Muscle of leg (tissue), 11 donors: ENCODE measurements around the gene MUC2. TPM values are rescaled to one million over a fixed set of nuclear protein-coding genes. Genes with fewer than 3 reads are reported as not detected.

Source experiments
- DNase-seq: peaks from one replicate; pipeline ENCODE4 v3.0.0; 2013
- H3K27ac ChIP-seq: one replicate; pipeline ENCODE4 v1.5.1; 2013; ENCODE audit warnings: mild to moderate bottlenecking, low read length, control low read depth
- H3K27me3 ChIP-seq: one replicate; pipeline ENCODE4 v1.6.1; 2013; ENCODE audit warnings: low read length; ENCODE audit not compliant: control insufficient read depth, insufficient read depth
- H3K36me3 ChIP-seq: one replicate; pipeline ENCODE4 v1.6.1; 2013; ENCODE audit warnings: low read length; ENCODE audit not compliant: control insufficient read depth, insufficient read depth
- H3K4me1 ChIP-seq: one replicate; pipeline ENCODE4 v1.6.1; 2013; ENCODE audit warnings: low read length; ENCODE audit not compliant: control insufficient read depth, insufficient read depth
- H3K4me3 ChIP-seq: one replicate; pipeline ENCODE4 v1.5.1; 2013; ENCODE audit warnings: low read length, control low read depth
- H3K9me3 ChIP-seq: replicated peaks from 2 replicates; pipeline ENCODE4 v1.6.1; 2013; ENCODE audit warnings: low read depth, low read length; ENCODE audit not compliant: control insufficient read depth
- WGBS: methylation state at CpG from one replicate; pipeline ENCODE4 v1.1.5; 2013; ENCODE audit warnings: missing lambda C conversion rate; ENCODE audit not compliant: insufficient coverage; 5-methylcytosine and 5-hydroxymethylcytosine counted together
- polyA plus RNA-seq, 8 donors: library from polyadenylated mRNA; unstranded; fragments of 120-200 nt; gene quantifications; one replicate each; pipeline versions ENCODE4 v1.2.1 to v1.2.3, GENCODE V29; 2013; ENCODE audit warnings: inconsistent platforms in 1 of 8, low replicate concordance in 1 of 8; ENCODE audit not compliant: insufficient read length in 8 of 8, insufficient read depth in 1 of 8
- total RNA-seq: library from RNA; stranded (reverse); fragments of 120-200 nt; gene quantifications from one replicate; pipeline ENCODE4 v1.2.4, GENCODE V29; 2013

Gene MUC2
- total and polyA plus RNA-seq, 9 donors: 0.01 to 2.2 (median 0.04) TPM; not detected in 3

- no peak overlapping the region for H3K27ac ChIP-seq
- H3K36me3 ChIP-seq: no peaks in the 10 kb centered on the region
- no peaks in the 10 kb centered on the region for H3K4me1 ChIP-seq
- no peak for DNase-seq
- H3K27me3 ChIP-seq: peaks cover 10% of the 10 kb centered on the region
- H3K9me3 ChIP-seq: no peaks in the 10 kb centered on the region
- 82% methylated on average over 19 of the region's 26 CpGs for WGBS
- no peak overlapping the region for H3K4me3 ChIP-seq
Observed at GRCh38 chr11:1042626-1043562, 31.8 kb upstream of the MUC2 start.

- peaks cover 10% of the 10 kb centered on the region for H3K27me3 ChIP-seq
- H3K36me3 ChIP-seq: no peaks in the 10 kb centered on the region
- DNase-seq: no peak
- H3K9me3 ChIP-seq: no peaks in the 10 kb centered on the region
- H3K27ac ChIP-seq: no peak overlapping the region
- H3K4me3 ChIP-seq: no peak overlapping the region
- 79% methylated on average over 18 of the region's 20 CpGs for WGBS
- H3K4me1 ChIP-seq: no peaks in the 10 kb centered on the region
Observed at GRCh38 chr11:1043563-1044096, 31.0 kb upstream of the MUC2 start.

- Histone ChIP-seq H3K27me3 (peaks cover 10% of the 10 kb centered on the region), H3K4me3 (no peak overlapping the region), H3K9me3 (no peaks in the 10 kb centered on the region), H3K27ac (no peak overlapping the region), H3K4me1 (peaks cover 2% of the 10 kb centered on the region), H3K36me3 (no peaks in the 10 kb centered on the region)
- DNase-seq: no peak
- WGBS: 70% methylated on average over 2 of the region's 6 CpGs
Observed at GRCh38 chr11:1044160-1044559, 30.5 kb upstream of the MUC2 start.

DNA sequence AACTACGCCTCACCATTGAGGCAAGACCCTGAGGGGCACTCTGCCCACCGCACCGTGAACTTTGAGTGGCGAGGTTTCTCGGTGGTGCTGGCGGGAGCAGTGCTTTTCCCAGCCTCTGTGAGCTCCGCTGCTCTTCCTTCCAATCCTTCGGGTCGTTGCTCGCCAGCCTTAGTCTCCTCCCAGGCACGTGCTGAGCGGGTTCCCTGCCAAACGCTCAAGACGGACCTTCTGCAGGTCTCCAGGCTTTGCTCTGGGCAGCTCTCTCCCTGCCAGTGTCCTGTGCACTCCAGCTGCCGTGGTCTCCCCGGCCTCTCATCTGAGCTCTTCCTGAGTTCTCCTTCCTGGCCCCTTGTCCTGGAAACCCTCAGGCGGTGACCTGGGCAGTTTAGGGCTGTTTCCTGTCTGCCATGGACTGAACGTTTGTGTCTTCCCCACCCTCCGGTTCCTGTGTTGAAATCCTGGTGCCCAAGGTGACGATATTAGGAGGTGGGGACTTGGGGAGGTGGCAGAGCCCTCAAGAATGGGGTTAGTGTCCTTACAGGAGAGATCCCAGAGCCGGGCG is 27.0 kb upstream of the MUC2 start:
- WGBS: 54% methylated on average over 20 of the region's 22 CpGs

GRCh38 chr11:1048375-1049070 is 26.2 kb upstream of the MUC2 start:
- 64% methylated on average over 16 of the region's 25 CpGs for WGBS
- Histone ChIP-seq H3K36me3 (no peaks in the 10 kb centered on the region), H3K4me1 (peaks cover 20% of the 10 kb centered on the region), H3K9me3 (no peaks in the 10 kb centered on the region), H3K4me3 (no peak overlapping the region), H3K27ac (no peak overlapping the region), H3K27me3 (peaks cover 10% of the 10 kb centered on the region)
- no peak for DNase-seq

More for the DNA sequence above, 27.0 kb upstream of the MUC2 start:
- no peak for DNase-seq
- peaks cover 10% of the 10 kb centered on the region for H3K27me3 ChIP-seq
- H3K36me3 ChIP-seq: no peaks in the 10 kb centered on the region
- peaks cover 16% of the 10 kb centered on the region for H3K4me1 ChIP-seq
- no peaks in the 10 kb centered on the region for H3K9me3 ChIP-seq
- H3K4me3 ChIP-seq: no peak overlapping the region
- H3K27ac ChIP-seq: no peak overlapping the region

DNA sequence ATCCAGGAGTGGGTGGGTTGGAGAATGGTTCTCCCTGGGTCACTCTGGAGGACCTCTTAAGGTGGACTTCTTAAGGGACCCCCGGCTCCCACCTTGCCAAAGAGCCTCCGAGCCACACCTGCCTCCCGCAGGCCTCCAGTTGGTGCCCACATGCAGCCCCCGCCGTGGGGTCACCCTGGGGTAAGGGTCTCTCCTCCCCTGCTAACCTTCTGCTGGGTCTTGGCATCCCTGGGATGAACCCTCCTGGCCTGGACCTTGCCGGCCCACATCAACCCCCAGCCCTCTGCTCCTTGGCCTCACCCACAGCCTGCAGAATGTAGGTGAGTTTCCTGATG is 25.6 kb upstream of the MUC2 start:
- Histone ChIP-seq H3K9me3 (no peaks in the 10 kb centered on the region), H3K4me3 (no peak overlapping the region), H3K4me1 (peaks cover 25% of the 10 kb centered on the region), H3K27me3 (peaks cover 11% of the 10 kb centered on the region), H3K36me3 (no peaks in the 10 kb centered on the region), H3K27ac (no peak overlapping the region)
- DNase-seq: no peak
- WGBS: 75% methylated on average over 3 of the region's 6 CpGs

DNA sequence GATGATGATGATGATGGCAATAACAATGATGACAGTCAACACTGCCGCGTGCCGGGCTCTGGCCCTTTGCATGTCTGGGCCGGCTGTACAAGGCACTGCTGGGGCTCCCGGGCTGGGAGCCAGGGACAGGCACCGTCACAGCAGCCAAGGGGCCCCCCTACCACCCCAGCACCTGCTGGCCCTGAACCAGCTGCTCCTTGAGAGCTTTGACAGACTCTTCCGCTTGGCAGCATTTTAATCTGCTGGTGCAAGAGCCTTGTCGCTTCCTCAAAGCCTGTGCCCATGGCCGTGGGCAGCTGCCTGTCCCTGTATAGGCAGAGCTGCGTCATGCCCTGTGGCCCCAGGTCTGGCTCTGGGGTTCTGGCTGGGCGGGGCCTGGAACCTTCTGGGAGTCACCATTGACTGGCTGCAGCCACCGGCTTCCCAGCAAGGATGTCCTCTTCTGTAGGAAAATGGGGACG is 25.2 kb upstream of the MUC2 start:
- H3K27me3 ChIP-seq: peaks cover 11% of the 10 kb centered on the region
- no peak overlapping the region for H3K27ac ChIP-seq
- no peaks in the 10 kb centered on the region for H3K36me3 ChIP-seq
- WGBS: 62% methylated on average over 12 of the region's 13 CpGs
- no peaks in the 10 kb centered on the region for H3K9me3 ChIP-seq
- peaks cover 29% of the 10 kb centered on the region for H3K4me1 ChIP-seq
- peak; percentile 43 for DNase-seq
- no peak overlapping the region for H3K4me3 ChIP-seq

GRCh38 chr11:1049911-1050580 is 24.6 kb upstream of the MUC2 start:
- peaks cover 11% of the 10 kb centered on the region for H3K27me3 ChIP-seq
- no peak for DNase-seq
- no peaks in the 10 kb centered on the region for H3K36me3 ChIP-seq
- no peak overlapping the region for H3K27ac ChIP-seq
- H3K4me1 ChIP-seq: peaks cover 33% of the 10 kb centered on the region
- no peaks in the 10 kb centered on the region for H3K9me3 ChIP-seq
- no peak overlapping the region for H3K4me3 ChIP-seq
- 77% methylated on average over 15 of the region's 18 CpGs for WGBS

DNA sequence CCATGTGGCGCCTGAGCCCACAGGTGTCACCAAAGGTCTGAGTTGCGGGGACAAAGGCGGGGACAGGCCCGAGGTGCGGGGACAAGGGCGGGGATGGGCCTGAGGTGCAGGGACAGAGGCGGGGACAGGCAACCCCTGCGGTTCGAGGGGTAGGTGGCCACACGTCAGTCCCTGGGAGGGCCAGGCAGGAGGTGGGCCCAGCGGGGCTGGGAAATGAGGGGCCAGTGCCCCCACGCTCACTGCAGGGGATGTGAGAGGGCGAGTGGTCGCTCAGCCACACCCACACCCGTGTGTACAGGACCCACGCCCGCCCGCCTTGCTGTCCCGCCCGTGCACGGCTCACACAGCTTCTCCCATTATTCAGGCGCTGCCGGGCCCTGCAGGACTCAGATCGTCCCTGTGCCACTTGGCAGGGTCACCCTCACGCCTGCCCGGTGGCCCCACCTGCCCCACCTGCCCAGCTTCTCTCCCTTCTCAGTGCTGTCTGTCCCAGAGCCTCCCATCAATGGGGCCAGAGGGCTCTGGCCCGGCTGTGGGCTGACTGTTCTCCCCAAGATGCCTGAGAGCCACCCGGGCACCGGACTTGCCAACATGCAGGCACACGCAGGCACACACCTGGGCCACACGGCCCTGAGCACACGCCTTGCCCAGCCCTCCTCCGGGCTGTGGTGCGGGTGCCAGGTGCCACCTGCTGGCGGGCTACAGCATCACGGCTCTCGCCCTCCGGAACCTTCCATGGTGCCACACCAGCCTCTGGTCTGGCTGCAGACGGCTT is 23.9 kb upstream of the MUC2 start:
- Histone ChIP-seq H3K27ac (no peak overlapping the region), H3K4me3 (no peak overlapping the region), H3K36me3 (no peaks in the 10 kb centered on the region), H3K27me3 (peaks cover 11% of the 10 kb centered on the region), H3K4me1 (peaks cover 33% of the 10 kb centered on the region), H3K9me3 (no peaks in the 10 kb centered on the region)
- WGBS: 48% methylated on average over 33 of the region's 39 CpGs
- DNase-seq: peak; percentile 53
